Stomach (tissue), 4 donors: Measurements from ENCODE around the gene RPS15.

Experiments used
- CTCF ChIP-seq, 7 experiments: fragments of 450-650 bp in 4 of 7; fragments of 200-600 bp in 3 of 7; sonication (generic) in 3 of 7; IDR thresholded peaks; one replicate each; pipeline ENCODE4 v1.5.1; 2016 to 2019; ENCODE audit warnings: antibody characterized with exemption in 7 of 7, control low read depth in 2 of 7, mild to moderate bottlenecking in 1 of 7
- POLR2AphosphoS5 ChIP-seq, 3 donors: sonication (generic); formaldehyde crosslinking; IDR thresholded peaks; one replicate each; pipeline ENCODE4 v1.6.1; 2016; ENCODE audit warnings: antibody characterized with exemption in 3 of 3

GRCh38 chr19:1459479-1459878, 21.3 kb downstream of the RPS15 start:
- TF ChIP-seq POLR2AphosphoS5 (IDR thresholded peaks at IDR 0.05) (no peak), CTCF (IDR thresholded peaks at IDR 0.05) (no peak)
